Measurements from ENCODE around the gene STK16.
"Not testable (repeated sequence)": the region's sequence is repeated elsewhere in the genome, so short reads cannot be mapped to it uniquely, and the experiment has no call there.

STK16 gene

GRCh38 chr2:219272356-219272755 is 27.1 kb downstream of the STK16 start:
- DNase-seq, result no peak

- no peak for DNase-seq
These were observed 27.7 kb downstream of the STK16 start for GRCh38 chr2:219272995-219273394.

GRCh38 chr2:219273937-219274336 is 28.7 kb downstream of the STK16 start:
- no peak for DNase-seq

- no peak for DNase-seq
These were observed 29.2 kb downstream of the STK16 start for GRCh38 chr2:219274361-219274921.

- DNase-seq, result peak; percentile 69
These were observed 32.7 kb downstream of the STK16 start for GRCh38 chr2:219277703-219278654.

- DNase-seq, result no peak
These were observed 33.4 kb downstream of the STK16 start for GRCh38 chr2:219278655-219279150.

- peak; percentile 98 for DNase-seq
These were observed 34.1 kb downstream of the STK16 start, which contains the start of gene DNAJB2 for GRCh38 chr2:219279151-219279915. Gene DNAJB2, plus strand, starts transcription at chr2:219279366. Its CDS starts 468 bp downstream, at chr2:219279834.

GRCh38 chr2:219279916-219280516 is 34.7 kb downstream of the STK16 start:
- DNase-seq, result no peak

GRCh38 chr2:219280651-219281050 is 35.4 kb downstream of the STK16 start:
- DNase-seq, result no peak

- no peak for DNase-seq
These were observed 36.3 kb downstream of the STK16 start for GRCh38 chr2:219281588-219281987.

- no peak for DNase-seq
These were observed 37.1 kb downstream of the STK16 start for GRCh38 chr2:219282375-219282774.

- no peak for DNase-seq
These were observed 37.8 kb downstream of the STK16 start for GRCh38 chr2:219282943-219283581.

- no peak for DNase-seq
These were observed 39.5 kb downstream of the STK16 start for GRCh38 chr2:219284501-219285372.

GRCh38 chr2:219285373-219285735 is 40.1 kb downstream of the STK16 start:
- DNase-seq, result no peak

- DNase-seq, result no peak
These were observed 40.7 kb downstream of the STK16 start for GRCh38 chr2:219285894-219286425.

GRCh38 chr2:219286436-219287115 is 41.3 kb downstream of the STK16 start:
- DNase-seq, result no peak

- not testable (repeated sequence) for DNase-seq
These were observed 41.8 kb downstream of the STK16 start for GRCh38 chr2:219287116-219287440.

- no peak for DNase-seq
These were observed 42.4 kb downstream of the STK16 start for GRCh38 chr2:219287580-219288265.

- no peak for DNase-seq
These were observed 43.9 kb downstream of the STK16 start for GRCh38 chr2:219289195-219289536.

Measured in COR-L47 (cell line).